RWPE1 (cell line): ENCODE data around the gene CAMK1D.

Experiments used
- CTCF ChIA-PET: fragments of 350-600 bp; sonication (Branson Sonifier 250); formaldehyde crosslinking; extraction: SDS; loops from one replicate; lab custom pipeline; 2021; lab: Yijun Ruan, JAX
- POLR2A ChIA-PET: fragments of 400-600 bp; formaldehyde crosslinking; extraction: SDS; loops from one replicate; lab custom pipeline; 2020; ENCODE audit warnings: antibody characterized with exemption; ENCODE audit not compliant: low non-redundant PET; lab: Yijun Ruan, JAX
- DNase-seq: peaks from one replicate; pipeline ENCODE4 v3.0.0; 2012; ENCODE audit warnings: low spot score
- H3K27ac ChIP-seq: fragments of 450-650 bp; 2 replicates; pipeline ENCODE4 v1.5.1; 2017
- CTCF ChIP-seq: fragments of 450-650 bp; conservative IDR thresholded peaks from 2 replicates; pipeline ENCODE4 v1.5.1; 2017; ENCODE audit warnings: low read depth, mild to moderate bottlenecking

The CAMK1D gene

GRCh38 chr10:12785415-12785831, 436.1 kb downstream of the CAMK1D start:
- DNase-seq = no peak
- ChIA-PET POLR2A (no interaction called here), CTCF (interaction anchor here (1.1 kb wide), 1 partner anchor 200 kb away, joined by 3 read pairs; no protein-coding TSS in a partner anchor)
- TF ChIP-seq CTCF = no peak
- H3K27ac ChIP-seq = no peak overlapping the region

GRCh38 chr10:12787297-12787696, 437.9 kb downstream of the CAMK1D start:
- TF ChIP-seq CTCF = no peak
- POLR2A ChIA-PET = no interaction called here
- no peak for DNase-seq
- CTCF ChIA-PET = interaction anchor here (0.5 kb wide), 1 partner anchor 178 kb away, joined by 3 read pairs; no protein-coding TSS in a partner anchor
- H3K27ac ChIP-seq = no peak overlapping the region

- POLR2A ChIA-PET = no interaction called here
- DNase-seq = no peak
Measured at GRCh38 chr10:12788277-12788676, 438.9 kb downstream of the CAMK1D start.

GRCh38 chr10:12790270-12790669, 440.9 kb downstream of the CAMK1D start:
- no peak overlapping the region for H3K27ac ChIP-seq
- ChIA-PET POLR2A (no interaction called here), CTCF (no interaction called here)
- TF ChIP-seq CTCF = no peak
- DNase-seq = no peak

More at GRCh38 chr10:12788277-12788676, 438.9 kb downstream of the CAMK1D start:
- CTCF ChIA-PET = no interaction called here
- no peak for TF ChIP-seq CTCF
- H3K27ac ChIP-seq = no peak overlapping the region

GRCh38 chr10:12791728-12792127, 442.4 kb downstream of the CAMK1D start:
- POLR2A ChIA-PET = no interaction called here
- DNase-seq = no peak
- no peak overlapping the region for H3K27ac ChIP-seq
- TF ChIP-seq CTCF = no peak
- CTCF ChIA-PET = no interaction called here

GRCh38 chr10:12792889-12793556, 443.7 kb downstream of the CAMK1D start:
- CTCF ChIA-PET = interaction anchor here (1.7 kb wide), 1 partner anchor 11 kb away, joined by 4 read pairs; no protein-coding TSS in a partner anchor

More at GRCh38 chr10:12792889-12793556, 443.7 kb downstream of the CAMK1D start:
- no peak overlapping the region for H3K27ac ChIP-seq
- DNase-seq = no peak
- no peak for TF ChIP-seq CTCF
- POLR2A ChIA-PET = no interaction called here
